HL-60/S4 treated with phorbol 12-myristate 13-acetate at 8.2 ng/mL for 4 days and 3 days (cell line): ENCODE data around the gene GNG2.

Experiments used
- in situ Hi-C: fragments of 300-500 bp; cut with MboI; formaldehyde crosslinking; loops from 2 replicates; pipeline ENCODE4 v1.15.0; 2022; ENCODE audit warnings: low sequenced_read_pairs

The GNG2 gene

DNA sequence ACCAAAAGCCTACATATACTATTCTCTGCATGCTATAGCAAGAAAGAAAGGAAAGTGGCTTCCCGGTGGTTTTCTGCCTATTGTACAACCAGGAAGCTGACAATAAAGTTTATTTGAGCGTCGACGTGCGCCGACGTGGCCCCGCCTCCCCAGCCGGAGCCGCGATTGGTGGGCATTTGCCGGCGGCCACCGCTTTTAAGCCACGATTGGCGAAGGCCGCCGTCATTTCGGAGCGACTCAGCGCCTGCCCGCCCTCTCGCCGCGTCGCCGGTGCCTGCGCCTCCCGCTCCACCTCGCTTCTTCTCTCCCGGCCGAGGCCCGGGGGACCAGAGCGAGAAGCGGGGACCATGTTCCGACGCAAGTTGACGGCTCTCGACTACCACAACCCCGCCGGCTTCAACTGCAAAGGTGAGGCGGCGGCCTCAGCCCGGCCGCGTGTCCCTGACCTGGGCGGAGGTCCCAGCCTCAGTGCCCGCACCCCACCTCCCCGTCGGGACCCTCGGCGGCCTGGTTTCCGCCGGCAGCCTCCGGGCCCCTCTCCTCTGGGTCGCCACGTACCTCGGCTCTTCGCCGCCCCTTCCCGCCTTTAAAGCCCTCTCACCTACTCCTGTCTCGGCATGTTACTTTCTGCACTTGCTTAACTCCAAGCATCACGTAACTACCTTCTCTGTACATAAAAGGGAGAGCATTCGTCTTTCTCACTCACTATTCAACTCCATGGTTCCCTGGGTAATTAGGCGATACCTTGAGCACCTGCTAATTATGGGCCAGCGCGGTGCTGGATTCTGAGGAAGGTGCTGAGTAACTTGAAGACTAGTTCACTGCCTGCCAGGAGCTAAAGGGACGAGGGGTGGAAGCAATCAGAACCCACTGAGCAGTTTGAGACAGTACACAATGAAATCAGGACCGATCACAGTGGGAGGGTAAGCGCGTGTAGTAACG, 129.2 kb downstream of the GNG2 start, which contains the start of gene RTRAF:
Gene RTRAF (plus strand): TSS at position 254 of the 942 bp plus-strand sequence. CDS start 94 bp downstream, at position 348.
- in situ Hi-C loops = loop anchor here (25.0 kb wide), 1 partner anchor 702 kb away; no protein-coding TSS in a partner anchor

- in situ Hi-C loops = loop anchor here (25.0 kb wide), 1 partner anchor 703 kb away; no protein-coding TSS in a partner anchor
These were observed 130.1 kb downstream of the GNG2 start for GRCh38 chr14:51990488-51990887.

GRCh38 chr14:51993285-51993920, 133.0 kb downstream of the GNG2 start:
- in situ Hi-C loops = loop anchor here (25.0 kb wide), 1 partner anchor 706 kb away; no protein-coding TSS in a partner anchor

DNA sequence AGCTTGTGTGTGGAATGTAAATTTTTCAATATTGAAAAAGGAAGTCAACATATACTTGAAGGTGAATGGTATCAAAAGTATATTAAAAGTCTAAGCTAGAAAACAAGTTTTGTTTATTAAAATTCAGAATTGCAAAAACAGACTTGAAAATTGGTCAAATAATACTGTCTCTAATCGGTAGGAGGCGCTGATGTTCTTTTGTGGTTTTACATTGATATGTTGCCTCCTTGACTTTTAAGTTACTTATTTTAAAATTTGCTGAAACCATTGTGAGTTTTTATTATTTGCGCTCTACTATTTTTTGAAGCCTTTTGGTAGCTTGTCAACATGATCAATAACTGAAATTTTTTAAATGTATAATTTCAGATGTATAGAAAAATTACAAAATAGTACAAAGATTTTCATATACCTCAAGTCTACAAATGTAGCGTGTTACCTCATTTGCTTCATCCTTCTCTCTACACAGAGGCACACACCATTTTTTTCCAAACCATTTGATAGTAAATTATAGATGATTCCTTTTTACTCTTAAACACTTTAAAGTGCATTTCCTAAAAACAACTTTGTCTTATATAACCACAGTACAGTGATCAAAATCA, 135.8 kb downstream of the GNG2 start:
- in situ Hi-C loops = loop anchor here (25.0 kb wide), 1 partner anchor 709 kb away; no protein-coding TSS in a partner anchor

GRCh38 chr14:51998348-51998747, 137.9 kb downstream of the GNG2 start:
- in situ Hi-C loops = loop anchor here (25.0 kb wide), 1 partner anchor 711 kb away; no protein-coding TSS in a partner anchor

GRCh38 chr14:51999084-51999483, 138.7 kb downstream of the GNG2 start:
- in situ Hi-C loops = loop anchor here (25.0 kb wide), 1 partner anchor 712 kb away; no protein-coding TSS in a partner anchor

DNA sequence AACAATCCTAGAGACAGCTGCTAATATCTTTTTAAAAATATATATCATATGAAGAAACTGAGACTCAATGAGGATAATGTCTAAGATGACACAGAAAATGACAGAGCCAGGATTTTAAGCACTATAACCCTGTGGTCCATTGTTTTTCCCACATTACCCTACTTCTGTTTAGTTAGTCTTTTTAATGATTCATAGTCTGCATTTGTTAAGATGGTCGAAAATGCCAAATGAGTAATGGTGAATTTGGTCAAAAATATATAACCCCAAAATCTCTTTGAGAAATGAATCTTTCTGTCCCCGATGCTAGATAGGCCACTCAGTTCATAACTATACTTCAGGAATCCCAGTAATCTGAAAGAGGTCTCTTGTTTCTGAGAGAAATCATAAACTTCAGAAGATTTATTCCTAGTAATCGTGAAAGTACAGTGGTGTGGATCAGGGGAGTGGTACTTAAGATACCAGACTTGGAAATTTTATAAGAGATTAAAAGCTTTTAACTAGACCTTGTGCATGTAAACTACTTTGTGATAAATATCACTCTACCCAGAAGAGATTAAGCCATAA, 139.7 kb downstream of the GNG2 start:
- in situ Hi-C loops = no loop called here

GRCh38 chr14:52000696-52001095, 140.3 kb downstream of the GNG2 start:
- in situ Hi-C loops = no loop called here

- in situ Hi-C loops = no loop called here
These were observed 142.1 kb downstream of the GNG2 start for GRCh38 chr14:52002542-52002941.

GRCh38 chr14:52003324-52003723, 142.9 kb downstream of the GNG2 start:
- in situ Hi-C loops = no loop called here

GRCh38 chr14:52005625-52006024, 145.2 kb downstream of the GNG2 start:
- in situ Hi-C loops = no loop called here

DNA sequence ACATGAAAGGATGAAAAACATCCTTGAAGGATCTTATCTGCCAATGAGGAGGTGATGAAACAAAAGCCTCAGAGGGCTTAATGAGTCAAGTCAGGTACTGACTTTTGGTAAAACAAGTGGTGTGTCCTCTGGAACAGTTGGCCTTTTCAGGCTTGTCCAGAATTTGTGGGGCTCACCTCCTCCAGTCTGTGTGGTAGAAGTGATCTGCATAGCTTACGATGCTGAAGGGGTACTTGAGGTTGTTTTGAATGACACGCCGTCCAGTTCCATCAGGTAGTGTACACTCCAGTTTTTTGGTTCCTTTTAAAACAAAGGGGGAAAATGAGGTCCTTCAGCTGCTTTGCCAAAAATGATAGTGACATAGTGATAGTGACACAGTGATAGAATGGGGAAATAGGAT, 145.9 kb downstream of the GNG2 start:
- in situ Hi-C loops = no loop called here

- in situ Hi-C loops = no loop called here
These were observed 146.8 kb downstream of the GNG2 start for GRCh38 chr14:52007211-52007610.

DNA sequence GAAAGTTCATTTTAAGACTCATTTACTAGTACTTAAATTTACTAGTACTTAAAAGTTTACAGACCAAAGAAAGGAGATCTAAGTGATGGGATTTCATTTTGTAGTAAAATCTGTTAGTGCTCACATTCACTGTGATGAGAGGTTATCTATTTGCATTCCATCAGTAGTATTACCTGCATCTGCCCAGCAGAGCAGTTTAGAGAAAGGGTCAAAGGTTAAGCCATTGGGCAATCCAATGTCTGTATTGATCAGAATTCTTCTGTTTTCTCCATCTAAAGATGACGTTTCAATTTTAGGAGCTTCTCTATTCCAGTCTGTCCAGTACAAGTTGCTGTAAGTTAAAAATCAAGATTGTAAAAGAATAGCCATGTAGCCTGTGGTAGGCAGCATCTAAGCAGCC, 147.2 kb downstream of the GNG2 start:
- in situ Hi-C loops = no loop called here

DNA sequence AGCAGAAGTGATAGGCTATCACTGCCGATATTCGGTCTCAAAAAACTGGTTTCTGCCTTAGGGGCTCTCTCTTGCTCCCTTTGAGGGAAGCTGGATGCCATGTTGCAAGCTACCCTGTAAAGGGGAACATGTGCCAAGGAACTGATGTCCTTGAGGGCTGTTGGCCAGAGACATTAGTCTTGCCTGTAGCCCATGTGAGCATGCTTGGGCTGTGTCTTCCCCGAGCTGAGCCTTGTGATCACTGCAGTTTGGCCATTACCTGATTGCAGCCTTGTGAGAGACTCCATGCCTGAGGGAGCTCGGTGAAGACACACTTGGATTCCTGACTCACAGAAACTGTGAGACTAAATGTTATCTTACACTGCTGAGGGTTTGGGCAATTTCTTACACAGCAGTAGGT, 147.7 kb downstream of the GNG2 start:
- in situ Hi-C loops = no loop called here

DNA sequence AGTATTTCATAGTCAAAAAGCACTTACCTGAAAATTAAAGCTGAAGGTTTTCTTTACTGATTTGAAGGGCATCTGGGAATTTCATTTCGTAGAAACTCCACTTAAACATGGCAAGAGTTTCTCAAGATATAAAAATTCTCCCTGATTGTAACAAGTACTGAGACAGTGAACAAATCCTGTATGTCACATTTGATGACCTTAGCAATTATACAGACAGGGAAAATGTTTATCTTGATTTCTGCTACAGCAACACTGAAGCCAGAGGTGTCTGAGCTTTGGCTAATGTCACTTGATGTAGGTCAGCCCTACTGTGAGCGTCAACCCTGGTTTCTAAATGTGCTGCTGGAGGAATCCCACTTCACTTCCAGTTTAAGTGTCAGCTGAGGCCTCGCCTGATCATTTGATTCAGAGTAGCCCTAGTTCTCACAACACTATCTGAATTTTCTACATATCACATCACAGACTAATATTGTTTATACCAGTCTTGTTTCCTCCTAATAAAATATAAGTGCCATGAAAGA, 149.8 kb downstream of the GNG2 start:
- in situ Hi-C loops = no loop called here

GRCh38 chr14:52011523-52011922, 151.1 kb downstream of the GNG2 start:
- in situ Hi-C loops = no loop called here

DNA sequence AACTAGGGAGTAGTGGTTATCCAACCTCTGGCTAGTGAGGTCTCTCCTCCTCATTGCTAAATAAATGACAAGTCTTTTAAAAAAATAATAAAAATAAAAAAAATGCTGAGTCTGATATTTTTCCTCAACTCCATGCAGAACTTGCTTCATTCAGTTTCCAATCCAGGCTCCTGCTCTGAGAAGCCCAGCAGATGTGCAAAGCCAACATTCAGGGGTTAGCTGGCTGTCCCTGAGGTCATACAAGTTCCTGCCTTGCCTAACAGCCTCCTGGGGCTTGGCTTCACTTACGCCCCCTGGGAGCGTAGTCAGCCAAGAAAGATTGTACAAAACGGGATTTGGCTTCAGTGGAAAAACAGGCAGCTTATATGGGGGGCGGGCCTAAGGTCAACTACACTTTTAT, 152.2 kb downstream of the GNG2 start:
- in situ Hi-C loops = no loop called here

DNA sequence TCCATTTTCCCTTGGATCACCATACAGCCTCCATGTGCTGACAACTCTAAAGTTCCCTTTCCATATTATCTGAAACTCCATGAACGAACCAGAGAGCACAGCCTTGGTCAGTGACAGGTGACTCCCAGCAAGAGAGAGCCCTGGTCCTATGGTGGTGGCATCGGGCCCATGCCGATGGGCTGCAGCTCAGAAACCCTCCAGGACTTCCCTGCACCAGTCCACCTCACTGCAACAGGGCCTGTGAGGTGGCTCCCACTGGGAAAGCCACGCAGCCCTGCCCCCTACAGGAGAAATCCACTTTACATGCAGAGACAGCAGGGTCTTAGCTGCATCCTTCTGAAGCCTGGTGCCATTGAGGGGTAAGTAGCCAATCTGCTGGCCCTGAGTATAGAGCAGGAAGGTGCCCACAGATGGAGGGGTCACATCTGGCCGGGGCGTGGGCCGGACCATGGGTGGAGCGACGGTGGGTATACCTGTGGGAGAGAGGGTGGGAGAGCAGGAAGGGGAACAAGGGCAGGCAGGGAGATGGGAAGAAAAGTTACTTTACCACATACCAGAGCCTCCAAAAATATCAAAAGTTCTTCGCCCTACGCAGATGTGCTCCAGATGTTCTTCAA, 153.7 kb downstream of the GNG2 start:
- in situ Hi-C loops = no loop called here

- in situ Hi-C loops = no loop called here
These were observed 154.3 kb downstream of the GNG2 start for GRCh38 chr14:52014601-52015267.
